Measurements from ENCODE around the gene SIRT4.
"Not testable (repeated sequence)": the region's sequence is repeated elsewhere in the genome, so short reads cannot be mapped to it uniquely, and the experiment has no call there.

SIRT4 gene

GRCh38 chr12:120335447-120335846, 33.3 kb downstream of the SIRT4 start:
- H3K4me3 Mint-ChIP-seq; H3K27ac Mint-ChIP-seq; H3K36me3 Mint-ChIP-seq (ENCODE audit: low read depth); intact Hi-C loops (cut with micrococcal nuclease); H3K4me1 Mint-ChIP-seq (ENCODE audit: low read depth): not testable (repeated sequence)
- Mint-ChIP-seq H3K27me3 (peaks cover 12% of the 10 kb centered on the region), H3K9me3 (peaks cover 36% of the 10 kb centered on the region)

GRCh38 chr12:120336392-120336791, 34.3 kb downstream of the SIRT4 start:
- peaks cover 12% of the 10 kb centered on the region for H3K27me3 Mint-ChIP-seq
- H3K36me3 Mint-ChIP-seq (ENCODE audit: low read depth); H3K4me3 Mint-ChIP-seq; H3K4me1 Mint-ChIP-seq (ENCODE audit: low read depth); H3K27ac Mint-ChIP-seq; intact Hi-C loops (cut with micrococcal nuclease): not testable (repeated sequence)
- peaks cover 36% of the 10 kb centered on the region for H3K9me3 Mint-ChIP-seq

GRCh38 chr12:120337730-120338129, 35.6 kb downstream of the SIRT4 start:
- Mint-ChIP-seq H3K4me3 (no peak overlapping the region), H3K27ac (no peak overlapping the region), H3K4me1 (ENCODE audit: low read depth) (no peaks in the 10 kb centered on the region), H3K27me3 (peaks cover 9% of the 10 kb centered on the region), H3K36me3 (ENCODE audit: low read depth) (no peaks in the 10 kb centered on the region), H3K9me3 (peaks cover 36% of the 10 kb centered on the region)
- intact Hi-C loops (cut with micrococcal nuclease): no loop called here

GRCh38 chr12:120339256-120339655, 37.1 kb downstream of the SIRT4 start:
- H3K4me3 Mint-ChIP-seq: no peak overlapping the region
- no peaks in the 10 kb centered on the region for H3K4me1 Mint-ChIP-seq (ENCODE audit: low read depth)
- H3K27ac Mint-ChIP-seq: no peak overlapping the region
- intact Hi-C loops (cut with micrococcal nuclease): no loop called here
- H3K36me3 Mint-ChIP-seq (ENCODE audit: low read depth): no peaks in the 10 kb centered on the region
- peaks cover 10% of the 10 kb centered on the region for H3K27me3 Mint-ChIP-seq
- peaks cover 36% of the 10 kb centered on the region for H3K9me3 Mint-ChIP-seq

GRCh38 chr12:120342175-120343038, 40.3 kb downstream of the SIRT4 start:
- H3K4me1 Mint-ChIP-seq (ENCODE audit: low read depth): no peaks in the 10 kb centered on the region
- H3K9me3 Mint-ChIP-seq: peaks cover 17% of the 10 kb centered on the region
- peaks cover 10% of the 10 kb centered on the region for H3K27me3 Mint-ChIP-seq
- no peaks in the 10 kb centered on the region for H3K36me3 Mint-ChIP-seq (ENCODE audit: low read depth)
- intact Hi-C loops (cut with micrococcal nuclease): no loop called here
- no peak overlapping the region for H3K27ac Mint-ChIP-seq
- H3K4me3 Mint-ChIP-seq: no peak overlapping the region

- no peaks in the 10 kb centered on the region for H3K4me1 Mint-ChIP-seq (ENCODE audit: low read depth)
- peaks cover 5% of the 10 kb centered on the region for H3K27me3 Mint-ChIP-seq
- peaks cover 10% of the 10 kb centered on the region for H3K9me3 Mint-ChIP-seq
- no peaks in the 10 kb centered on the region for H3K36me3 Mint-ChIP-seq (ENCODE audit: low read depth)
- no peak overlapping the region for H3K27ac Mint-ChIP-seq
- H3K4me3 Mint-ChIP-seq: no peak overlapping the region
- intact Hi-C loops (cut with micrococcal nuclease): no loop called here
Observed at GRCh38 chr12:120343039-120343537, 41.0 kb downstream of the SIRT4 start.

GRCh38 chr12:120343692-120344091, 41.6 kb downstream of the SIRT4 start:
- H3K27me3 Mint-ChIP-seq: peaks cover 3% of the 10 kb centered on the region
- no peaks in the 10 kb centered on the region for H3K36me3 Mint-ChIP-seq (ENCODE audit: low read depth)
- no peak overlapping the region for H3K27ac Mint-ChIP-seq
- H3K9me3 Mint-ChIP-seq: peaks cover 4% of the 10 kb centered on the region
- H3K4me3 Mint-ChIP-seq: no peak overlapping the region
- H3K4me1 Mint-ChIP-seq (ENCODE audit: low read depth): no peaks in the 10 kb centered on the region
- intact Hi-C loops (cut with micrococcal nuclease): no loop called here

- peaks cover 13% of the 10 kb centered on the region for H3K27me3 Mint-ChIP-seq
Observed at GRCh38 chr12:120346031-120346430, 43.9 kb downstream of the SIRT4 start.

GRCh38 chr12:120346681-120347080, 44.6 kb downstream of the SIRT4 start:
- intact Hi-C loops (cut with micrococcal nuclease): no loop called here
- no peaks in the 10 kb centered on the region for H3K4me1 Mint-ChIP-seq (ENCODE audit: low read depth)

More at GRCh38 chr12:120346031-120346430, 43.9 kb downstream of the SIRT4 start:
- intact Hi-C loops (cut with micrococcal nuclease): no loop called here
- Mint-ChIP-seq H3K4me3 (no peak overlapping the region), H3K27ac (no peak overlapping the region), H3K4me1 (ENCODE audit: low read depth) (no peaks in the 10 kb centered on the region), H3K36me3 (ENCODE audit: low read depth) (no peaks in the 10 kb centered on the region), H3K9me3 (no peaks in the 10 kb centered on the region)

GRCh38 chr12:120347766-120348165, 45.6 kb downstream of the SIRT4 start:
- intact Hi-C loops (cut with micrococcal nuclease): no loop called here
- no peaks in the 10 kb centered on the region for H3K36me3 Mint-ChIP-seq (ENCODE audit: low read depth)
- no peak overlapping the region for H3K4me3 Mint-ChIP-seq
- H3K27ac Mint-ChIP-seq: no peak overlapping the region
- peaks cover 20% of the 10 kb centered on the region for H3K27me3 Mint-ChIP-seq
- no peaks in the 10 kb centered on the region for H3K9me3 Mint-ChIP-seq
- no peaks in the 10 kb centered on the region for H3K4me1 Mint-ChIP-seq (ENCODE audit: low read depth)

More at GRCh38 chr12:120346681-120347080, 44.6 kb downstream of the SIRT4 start:
- Mint-ChIP-seq H3K27me3 (peaks cover 18% of the 10 kb centered on the region), H3K4me3 (no peak overlapping the region), H3K27ac (no peak overlapping the region), H3K9me3 (no peaks in the 10 kb centered on the region), H3K36me3 (ENCODE audit: low read depth) (no peaks in the 10 kb centered on the region)

- Mint-ChIP-seq H3K36me3 (ENCODE audit: low read depth) (no peaks in the 10 kb centered on the region), H3K27me3 (peaks cover 23% of the 10 kb centered on the region), H3K9me3 (no peaks in the 10 kb centered on the region), H3K4me1 (ENCODE audit: low read depth) (no peaks in the 10 kb centered on the region), H3K4me3 (no peak overlapping the region), H3K27ac (no peak overlapping the region)
- intact Hi-C loops (cut with micrococcal nuclease): no loop called here
Observed at GRCh38 chr12:120350576-120351350, 48.6 kb downstream of the SIRT4 start.

GRCh38 chr12:120352117-120352516, 50.0 kb downstream of the SIRT4 start:
- H3K4me1 Mint-ChIP-seq (ENCODE audit: low read depth): no peaks in the 10 kb centered on the region
- no peak overlapping the region for H3K4me3 Mint-ChIP-seq
- H3K36me3 Mint-ChIP-seq (ENCODE audit: low read depth): no peaks in the 10 kb centered on the region
- intact Hi-C loops (cut with micrococcal nuclease): no loop called here
- peaks cover 31% of the 10 kb centered on the region for H3K27me3 Mint-ChIP-seq
- H3K9me3 Mint-ChIP-seq: no peaks in the 10 kb centered on the region
- H3K27ac Mint-ChIP-seq: no peak overlapping the region

GRCh38 chr12:120353136-120353535, 51.0 kb downstream of the SIRT4 start:
- H3K9me3 Mint-ChIP-seq: no peaks in the 10 kb centered on the region
- no peaks in the 10 kb centered on the region for H3K36me3 Mint-ChIP-seq (ENCODE audit: low read depth)
- no peaks in the 10 kb centered on the region for H3K4me1 Mint-ChIP-seq (ENCODE audit: low read depth)
- intact Hi-C loops (cut with micrococcal nuclease): no loop called here
- peaks cover 41% of the 10 kb centered on the region for H3K27me3 Mint-ChIP-seq
- no peak overlapping the region for H3K4me3 Mint-ChIP-seq
- no peak overlapping the region for H3K27ac Mint-ChIP-seq
